ENCODE data around the gene ACOT11. TPM values are rescaled to one million over a fixed set of nuclear protein-coding genes. Genes with fewer than 3 reads are reported as not detected.

Gene ACOT11
- total and polyA plus RNA-seq, 9 of the 15 experiments (the other 6 are each of a cell fraction or from before 2014, with no cell fraction given), result 0.04 to 1.2 (median 0.64) TPM; not detected in 2

- no peaks in the 10 kb centered on the region for H3K9me1 ChIP-seq (ENCODE audit: control insufficient read depth, insufficient read depth, low read length)
- no peak overlapping the region for H2AFZ ChIP-seq (ENCODE audit: low read depth, low read length)
- FAIRE-seq (no peak), ATAC-seq (no peak), DNase-seq (ENCODE audit: extremely low read depth in 1 of 4, low spot score in 3 of 4) (peak in 2 of 4 experiments; percentile 6)
- BruUV-seq (replicated peaks), result no TSS peak
- H3K4me1 ChIP-seq (replicated peaks in 1 of 2; ENCODE audit: control insufficient read depth in 2 of 2, insufficient read depth in 2 of 2, low read length in 2 of 2), result peaks cover 5 to 10% of the 10 kb centered on the region in 2 experiments
- H3K9ac ChIP-seq (ENCODE audit: insufficient read depth in 1 of 2, low read depth in 2 of 2, low read length in 2 of 2), result no peak overlapping the region
- intact Hi-C loops (cut with micrococcal nuclease), result no loop called here
- ChIA-PET POLR2A (interaction anchor here (0.7 kb wide), 1 partner anchor 114 kb away, joined by 3 read pairs; no protein-coding TSS in a partner anchor), CTCF (ENCODE audit: low intra/inter-chr PET ratio) (no interaction called here)
- no peaks in the 10 kb centered on the region for H4K20me1 ChIP-seq (replicated peaks; ENCODE audit: control insufficient read depth, insufficient read depth, low read length)
- H3K27me3 ChIP-seq (ENCODE audit: control insufficient read depth in 2 of 2, insufficient read depth in 2 of 2, low read length in 2 of 2), result peaks cover 0 to 6% of the 10 kb centered on the region in 2 experiments; a peak in 1 of 5 replicates
- H3K4me2 ChIP-seq (ENCODE audit: insufficient read depth, low read length), result no peak overlapping the region
- in situ Hi-C loops (cut with MboI), result no loop called here
- H3K9me3 ChIP-seq (replicated peaks; ENCODE audit: control insufficient read depth, insufficient read depth, low read depth, low read length), result no peaks in the 10 kb centered on the region; the same call in 1 of the 2 replicates
- H3K36me3 ChIP-seq (ENCODE audit: control insufficient read depth, insufficient read depth, low read length), result no peaks in the 10 kb centered on the region
- TF ChIP-seq CBX5 (IDR thresholded peaks at IDR 0.05; ENCODE audit: borderline replicate concordance, low read depth) (peak; percentile 96), EP300 (IDR thresholded peaks at IDR 0.05; ENCODE audit: low read length) (0 out of 2 replicates have a peak, but pooled peaks have one; percentile 9), GTF2B (IDR thresholded peaks at IDR 0.05; ENCODE audit: extremely low read depth, insufficient read length) (no peak), CBX3 (IDR thresholded peaks at IDR 0.05; ENCODE audit: borderline replicate concordance in 1 of 2, low read length in 2 of 2) (peak in 1 of 2 experiments; percentile 99; a peak in 2 of 3 replicates), TRIM24 (IDR thresholded peaks at IDR 0.05) (peak in 1 of 2 experiments; percentile 59; a peak in 3 of 4 replicates), TRIM28 (IDR thresholded peaks at IDR 0.05) (peak; percentile 98), ZNF766 (CRISPR knock-in tag; conservative IDR thresholded peaks at IDR 0.05) (0 out of 2 replicates have a peak, but pooled peaks have one; percentile 23)
- TF ChIP-seq, protein P1, sequence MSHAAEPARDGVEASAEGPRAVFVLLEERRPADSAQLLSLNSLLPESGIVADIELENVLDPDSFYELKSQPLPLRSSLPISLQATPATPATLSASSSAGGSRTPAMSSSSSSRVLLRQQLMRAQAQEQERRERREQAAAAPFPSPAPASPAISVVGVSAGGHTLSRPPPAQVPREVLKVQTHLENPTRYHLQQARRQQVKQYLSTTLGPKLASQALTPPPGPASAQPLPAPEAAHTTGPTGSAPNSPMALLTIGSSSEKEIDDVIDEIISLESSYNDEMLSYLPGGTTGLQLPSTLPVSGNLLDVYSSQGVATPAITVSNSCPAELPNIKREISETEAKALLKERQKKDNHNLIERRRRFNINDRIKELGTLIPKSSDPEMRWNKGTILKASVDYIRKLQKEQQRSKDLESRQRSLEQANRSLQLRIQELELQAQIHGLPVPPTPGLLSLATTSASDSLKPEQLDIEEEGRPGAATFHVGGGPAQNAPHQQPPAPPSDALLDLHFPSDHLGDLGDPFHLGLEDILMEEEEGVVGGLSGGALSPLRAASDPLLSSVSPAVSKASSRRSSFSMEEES (CRISPR knock-in tag; IDR thresholded peaks at IDR 0.05), result no peak
- TF ChIP-seq, protein P2, sequence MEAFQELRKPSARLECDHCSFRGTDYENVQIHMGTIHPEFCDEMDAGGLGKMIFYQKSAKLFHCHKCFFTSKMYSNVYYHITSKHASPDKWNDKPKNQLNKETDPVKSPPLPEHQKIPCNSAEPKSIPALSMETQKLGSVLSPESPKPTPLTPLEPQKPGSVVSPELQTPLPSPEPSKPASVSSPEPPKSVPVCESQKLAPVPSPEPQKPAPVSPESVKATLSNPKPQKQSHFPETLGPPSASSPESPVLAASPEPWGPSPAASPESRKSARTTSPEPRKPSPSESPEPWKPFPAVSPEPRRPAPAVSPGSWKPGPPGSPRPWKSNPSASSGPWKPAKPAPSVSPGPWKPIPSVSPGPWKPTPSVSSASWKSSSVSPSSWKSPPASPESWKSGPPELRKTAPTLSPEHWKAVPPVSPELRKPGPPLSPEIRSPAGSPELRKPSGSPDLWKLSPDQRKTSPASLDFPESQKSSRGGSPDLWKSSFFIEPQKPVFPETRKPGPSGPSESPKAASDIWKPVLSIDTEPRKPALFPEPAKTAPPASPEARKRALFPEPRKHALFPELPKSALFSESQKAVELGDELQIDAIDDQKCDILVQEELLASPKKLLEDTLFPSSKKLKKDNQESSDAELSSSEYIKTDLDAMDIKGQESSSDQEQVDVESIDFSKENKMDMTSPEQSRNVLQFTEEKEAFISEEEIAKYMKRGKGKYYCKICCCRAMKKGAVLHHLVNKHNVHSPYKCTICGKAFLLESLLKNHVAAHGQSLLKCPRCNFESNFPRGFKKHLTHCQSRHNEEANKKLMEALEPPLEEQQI (IDR thresholded peaks at IDR 0.05), result no peak
- no peak overlapping the region for H3K27ac ChIP-seq (ENCODE audit: extremely low read depth, low read depth, low read length)
- no peak overlapping the region for H3K4me3 ChIP-seq
- no peaks in the 10 kb centered on the region for H3K79me2 ChIP-seq (ENCODE audit: control insufficient read depth, insufficient read depth, low read length)
These were observed 95.7 kb downstream of the ACOT11 start for GRCh38 chr1:54643736-54644135.
